GM21737 (cell line): Measurements from ENCODE around the gene CARMIL1.
"Not testable (repeated sequence)": the region's sequence is repeated elsewhere in the genome, so short reads cannot be mapped to it uniquely, and the experiment has no call there.

Experiments used
- ATAC-seq: cut with Tn5 transposase; IDR thresholded peaks from one replicate; pipeline ENCODE4 v1.9.1; 2021; ENCODE audit warnings: mild to moderate bottlenecking, moderate library complexity; ENCODE audit not compliant: unreplicated experiment

Gene CARMIL1

GRCh38 chr6:25435416-25435985 lies 156.3 kb downstream of the CARMIL1 start:
- no peak for ATAC-seq

- no peak for ATAC-seq
Observed at GRCh38 chr6:25436760-25437159, 157.6 kb downstream of the CARMIL1 start.

- ATAC-seq, result no peak
Observed at GRCh38 chr6:25439368-25439767, 160.2 kb downstream of the CARMIL1 start.

- no peak for ATAC-seq
Observed at GRCh38 chr6:25441663-25442270, 162.6 kb downstream of the CARMIL1 start.

- no peak for ATAC-seq
Observed at GRCh38 chr6:25442898-25443297, 163.7 kb downstream of the CARMIL1 start.

- ATAC-seq, result not testable (repeated sequence)
Observed at GRCh38 chr6:25444521-25444920, 165.3 kb downstream of the CARMIL1 start.

- no peak for ATAC-seq
Observed at GRCh38 chr6:25446830-25447569, 167.8 kb downstream of the CARMIL1 start.

- ATAC-seq, result no peak
Observed at GRCh38 chr6:25447570-25447929, 168.4 kb downstream of the CARMIL1 start.

- ATAC-seq, result no peak
Observed at GRCh38 chr6:25448965-25449538, 169.9 kb downstream of the CARMIL1 start.

- ATAC-seq, result no peak
Observed at GRCh38 chr6:25449774-25450173, 170.6 kb downstream of the CARMIL1 start.

GRCh38 chr6:25450469-25451198 lies 171.5 kb downstream of the CARMIL1 start:
- ATAC-seq, result no peak

GRCh38 chr6:25452031-25452430 lies 172.9 kb downstream of the CARMIL1 start:
- no peak for ATAC-seq

- ATAC-seq, result no peak
Observed at GRCh38 chr6:25453288-25453687, 174.1 kb downstream of the CARMIL1 start.

- ATAC-seq, result no peak
Observed at GRCh38 chr6:25454136-25454535, 175.0 kb downstream of the CARMIL1 start.

- ATAC-seq, result no peak
Observed at GRCh38 chr6:25456249-25457040, 177.3 kb downstream of the CARMIL1 start.

- no peak for ATAC-seq
Observed at GRCh38 chr6:25457516-25457915, 178.3 kb downstream of the CARMIL1 start.

- ATAC-seq, result no peak
Observed at GRCh38 chr6:25458485-25458884, 179.3 kb downstream of the CARMIL1 start.

- ATAC-seq, result no peak
Observed at GRCh38 chr6:25462235-25462897, 183.2 kb downstream of the CARMIL1 start.

GRCh38 chr6:25463441-25463840 lies 184.3 kb downstream of the CARMIL1 start:
- ATAC-seq, result no peak

- no peak for ATAC-seq
Observed at GRCh38 chr6:25464225-25464624, 185.1 kb downstream of the CARMIL1 start.
